Measurements from ENCODE around the gene COL8A1. TPM values are rescaled to one million over a fixed set of nuclear protein-coding genes. Genes with fewer than 3 reads are reported as not detected.

COL8A1 gene
- total RNA-seq, 1 experiment from 2014 or later, result 0.07 TPM

DNA sequence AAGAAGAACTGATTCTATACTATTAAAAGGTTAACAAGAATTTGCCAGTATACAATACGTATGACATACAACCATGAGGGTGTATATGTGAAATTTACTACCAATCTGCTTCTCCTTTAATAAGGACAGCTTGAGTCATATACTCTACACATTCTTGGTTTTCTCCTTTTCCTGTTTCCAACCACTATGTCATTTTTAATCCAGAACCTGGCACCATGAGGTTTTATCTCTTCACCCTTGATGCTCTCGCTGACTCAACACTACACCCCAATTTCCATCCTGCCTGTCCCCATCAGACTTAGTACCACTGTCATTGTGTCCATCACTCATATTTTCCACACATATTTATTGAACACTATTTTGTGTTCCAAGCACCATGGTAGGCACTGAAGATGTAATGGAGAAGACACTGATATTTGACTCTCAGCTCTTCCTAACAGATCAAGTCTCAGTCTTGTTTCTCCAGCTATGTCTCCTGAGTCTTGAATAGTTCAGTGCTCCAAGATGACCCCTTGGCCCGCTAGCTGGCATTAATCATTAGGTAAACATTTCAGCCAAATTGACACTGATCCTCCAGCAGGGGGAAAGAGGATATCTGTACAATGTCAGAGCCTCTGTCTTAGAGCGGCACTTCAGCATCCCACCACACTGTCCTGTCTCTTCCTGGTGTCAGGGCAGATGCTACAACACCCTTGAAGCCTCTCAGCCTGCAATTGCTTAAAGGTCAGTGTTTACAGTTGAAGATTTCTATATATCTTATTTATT lies 11.2 kb upstream of the COL8A1 start:
- RAD21 ChIA-PET (ENCODE audit: low non-redundant PET in 1 of 2, low total read pairs in 2 of 2, uncharacterized antibody in 2 of 2, unreplicated experiment in 2 of 2), result no interaction called here
- H3K79me2 ChIP-seq (ENCODE audit: insufficient read depth, low read length), result no peaks in the 10 kb centered on the region

GRCh38 chr3:99630815-99631214 lies 7.6 kb upstream of the COL8A1 start:
- H2AFZ ChIP-seq (ENCODE audit: low read depth, low read length, poor library complexity, severe bottlenecking), result no peak overlapping the region

More for the DNA sequence above, 11.2 kb upstream of the COL8A1 start:
- Histone ChIP-seq H3K27ac (ENCODE audit: low read depth, low read length) (no peak overlapping the region), H4K20me1 (ENCODE audit: insufficient read depth) (no peaks in the 10 kb centered on the region), H3K9me3 (ENCODE audit: control insufficient read depth in 1 of 2, insufficient read depth in 1 of 2, low read depth in 1 of 2, low read length in 2 of 2) (no peaks in the 10 kb centered on the region), H3K27me3 (ENCODE audit: insufficient read depth, low read length) (peaks cover 29% of the 10 kb centered on the region), H3K9me2 (ENCODE audit: insufficient read depth) (no peaks in the 10 kb centered on the region), H3K9ac (ENCODE audit: low read length) (no peak overlapping the region), H3K4me1 (ENCODE audit: control insufficient read depth in 1 of 2, insufficient read depth in 2 of 2, low read length in 2 of 2) (no peaks in the 10 kb centered on the region), H3K36me3 (ENCODE audit: control insufficient read depth in 1 of 2, insufficient read depth in 2 of 2, low read length in 2 of 2) (no peaks in the 10 kb centered on the region), H2AFZ (ENCODE audit: low read depth, low read length, poor library complexity, severe bottlenecking) (no peak overlapping the region), H3K4me3 (replicated peaks in 1 of 2; ENCODE audit: low read depth in 1 of 2, low read length in 2 of 2) (no peak overlapping the region), H3K4me2 (ENCODE audit: low read length) (no peak overlapping the region)
- intact Hi-C loops (cut with micrococcal nuclease), result no loop called here
- DNase-seq (ENCODE audit: low read depth, low spot score), result no peak
- ATAC-seq, result peak; percentile 62
- no peak for TF ChIP-seq JUND (IDR thresholded peaks at IDR 0.05)
- no peak for TF ChIP-seq RAD21 (IDR thresholded peaks at IDR 0.05; ENCODE audit: low read depth)
- no peak for TF ChIP-seq SRF (IDR thresholded peaks at IDR 0.05; ENCODE audit: low read depth)
- TF ChIP-seq, protein P1, sequence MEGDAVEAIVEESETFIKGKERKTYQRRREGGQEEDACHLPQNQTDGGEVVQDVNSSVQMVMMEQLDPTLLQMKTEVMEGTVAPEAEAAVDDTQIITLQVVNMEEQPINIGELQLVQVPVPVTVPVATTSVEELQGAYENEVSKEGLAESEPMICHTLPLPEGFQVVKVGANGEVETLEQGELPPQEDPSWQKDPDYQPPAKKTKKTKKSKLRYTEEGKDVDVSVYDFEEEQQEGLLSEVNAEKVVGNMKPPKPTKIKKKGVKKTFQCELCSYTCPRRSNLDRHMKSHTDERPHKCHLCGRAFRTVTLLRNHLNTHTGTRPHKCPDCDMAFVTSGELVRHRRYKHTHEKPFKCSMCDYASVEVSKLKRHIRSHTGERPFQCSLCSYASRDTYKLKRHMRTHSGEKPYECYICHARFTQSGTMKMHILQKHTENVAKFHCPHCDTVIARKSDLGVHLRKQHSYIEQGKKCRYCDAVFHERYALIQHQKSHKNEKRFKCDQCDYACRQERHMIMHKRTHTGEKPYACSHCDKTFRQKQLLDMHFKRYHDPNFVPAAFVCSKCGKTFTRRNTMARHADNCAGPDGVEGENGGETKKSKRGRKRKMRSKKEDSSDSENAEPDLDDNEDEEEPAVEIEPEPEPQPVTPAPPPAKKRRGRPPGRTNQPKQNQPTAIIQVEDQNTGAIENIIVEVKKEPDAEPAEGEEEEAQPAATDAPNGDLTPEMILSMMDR (IDR thresholded peaks at IDR 0.05 in 2 of 3, conservative IDR thresholded peaks at IDR 0.05 in 1 of 3; ENCODE audit: borderline replicate concordance in 1 of 3, insufficient read depth in 1 of 3, low read depth in 2 of 3, low read length in 2 of 3), result peak in 1 of 3 experiments; percentile 31; a peak in 1 of 6 replicates
- CTCF ChIA-PET, result interaction anchor here (1.1 to 2.2 kb wide), 2 partner anchors 10 to 18 kb away, joined by 4 to 5 read pairs; partner anchors contain the start of gene COL8A1
- POLR2A ChIA-PET, result no interaction called here
- no TSS peak for BruUV-seq (replicated peaks)

More at GRCh38 chr3:99630815-99631214, 7.6 kb upstream of the COL8A1 start:
- no peaks in the 10 kb centered on the region for H3K4me1 ChIP-seq (ENCODE audit: control insufficient read depth in 1 of 2, insufficient read depth in 2 of 2, low read length in 2 of 2)
- intact Hi-C loops (cut with micrococcal nuclease), result no loop called here
- H3K79me2 ChIP-seq (ENCODE audit: insufficient read depth, low read length), result no peaks in the 10 kb centered on the region
- H3K36me3 ChIP-seq (ENCODE audit: control insufficient read depth in 1 of 2, insufficient read depth in 2 of 2, low read length in 2 of 2), result no peaks in the 10 kb centered on the region
- CTCF ChIA-PET, result interaction anchor here (1.3 kb wide), 1 partner anchor 14 kb away, joined by 3 read pairs; no protein-coding TSS in a partner anchor
- RAD21 ChIA-PET (ENCODE audit: low non-redundant PET in 1 of 2, low total read pairs in 2 of 2, uncharacterized antibody in 2 of 2, unreplicated experiment in 2 of 2), result no interaction called here
- H3K9me2 ChIP-seq (ENCODE audit: insufficient read depth), result no peaks in the 10 kb centered on the region
- no peak for DNase-seq (ENCODE audit: low read depth, low spot score)
- no peak for ATAC-seq
- H3K9ac ChIP-seq (ENCODE audit: low read length), result no peak overlapping the region
- TF ChIP-seq POLR2A (IDR thresholded peaks at IDR 0.05; ENCODE audit: borderline replicate concordance, extremely low read depth, insufficient read depth, insufficient read length) (no peak), EGR1 (IDR thresholded peaks at IDR 0.05; ENCODE audit: low read depth) (no peak), ATF3 (IDR thresholded peaks at IDR 0.05) (no peak), MAX (IDR thresholded peaks at IDR 0.05) (no peak), ZFX (IDR thresholded peaks at IDR 0.05) (no peak)
- H3K27me3 ChIP-seq (ENCODE audit: insufficient read depth, low read length), result peaks cover 54% of the 10 kb centered on the region
- H3K27ac ChIP-seq (ENCODE audit: low read depth, low read length), result no peak overlapping the region
- no TSS peak for BruUV-seq (replicated peaks)
- no peak overlapping the region for H3K4me2 ChIP-seq (ENCODE audit: low read length)
- no peaks in the 10 kb centered on the region for H3K9me3 ChIP-seq (ENCODE audit: control insufficient read depth in 1 of 2, insufficient read depth in 1 of 2, low read depth in 1 of 2, low read length in 2 of 2)
- H3K4me3 ChIP-seq (replicated peaks in 1 of 2; ENCODE audit: low read depth in 1 of 2, low read length in 2 of 2), result no peak overlapping the region
- H4K20me1 ChIP-seq (ENCODE audit: insufficient read depth), result no peaks in the 10 kb centered on the region
- POLR2A ChIA-PET, result no interaction called here

All from HCT116 (cell line).